ENCODE data around the gene C1orf94. TPM values are rescaled to one million over a fixed set of nuclear protein-coding genes. Genes with fewer than 3 reads are reported as not detected.

C1orf94 gene
- total RNA-seq, 1 donor from 2014 or later: not detected

DNA sequence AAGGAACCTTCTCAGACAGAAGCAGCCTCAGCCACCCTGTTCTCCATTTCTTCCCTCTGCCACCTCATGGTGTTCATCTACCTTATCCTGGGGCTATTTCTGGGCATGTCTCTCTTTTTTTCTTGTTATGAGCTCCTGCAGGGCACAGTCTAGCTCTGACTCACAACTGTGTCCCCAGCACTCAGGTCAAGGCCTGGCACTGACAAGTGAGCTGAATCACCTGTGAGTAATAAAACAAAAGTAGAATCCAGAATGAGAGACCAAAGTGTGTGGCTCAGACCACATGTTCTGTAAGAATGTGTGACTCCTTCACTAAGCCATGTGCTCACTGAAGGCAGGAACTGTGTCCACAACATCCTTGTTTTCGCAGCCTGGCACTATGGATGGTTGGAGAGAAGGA is 23.2 kb downstream of the C1orf94 start:
- no peak overlapping the region for H3K4me3 ChIP-seq
- no peaks in the 10 kb centered on the region for H3K4me1 ChIP-seq
- intact Hi-C loops (cut with DNase I): no loop called here
- DNase-seq (no peak), ATAC-seq (no peak)
- H3K27ac ChIP-seq: no peak overlapping the region
- H3K36me3 ChIP-seq: no peaks in the 10 kb centered on the region
- H3K9me3 ChIP-seq: no peaks in the 10 kb centered on the region
- TF ChIP-seq, protein P1, sequence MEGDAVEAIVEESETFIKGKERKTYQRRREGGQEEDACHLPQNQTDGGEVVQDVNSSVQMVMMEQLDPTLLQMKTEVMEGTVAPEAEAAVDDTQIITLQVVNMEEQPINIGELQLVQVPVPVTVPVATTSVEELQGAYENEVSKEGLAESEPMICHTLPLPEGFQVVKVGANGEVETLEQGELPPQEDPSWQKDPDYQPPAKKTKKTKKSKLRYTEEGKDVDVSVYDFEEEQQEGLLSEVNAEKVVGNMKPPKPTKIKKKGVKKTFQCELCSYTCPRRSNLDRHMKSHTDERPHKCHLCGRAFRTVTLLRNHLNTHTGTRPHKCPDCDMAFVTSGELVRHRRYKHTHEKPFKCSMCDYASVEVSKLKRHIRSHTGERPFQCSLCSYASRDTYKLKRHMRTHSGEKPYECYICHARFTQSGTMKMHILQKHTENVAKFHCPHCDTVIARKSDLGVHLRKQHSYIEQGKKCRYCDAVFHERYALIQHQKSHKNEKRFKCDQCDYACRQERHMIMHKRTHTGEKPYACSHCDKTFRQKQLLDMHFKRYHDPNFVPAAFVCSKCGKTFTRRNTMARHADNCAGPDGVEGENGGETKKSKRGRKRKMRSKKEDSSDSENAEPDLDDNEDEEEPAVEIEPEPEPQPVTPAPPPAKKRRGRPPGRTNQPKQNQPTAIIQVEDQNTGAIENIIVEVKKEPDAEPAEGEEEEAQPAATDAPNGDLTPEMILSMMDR (IDR thresholded peaks at IDR 0.05): no peak
- H3K27me3 ChIP-seq: no peaks in the 10 kb centered on the region

GRCh38 chr1:34212673-34213072 is 36.0 kb downstream of the C1orf94 start:
- Histone ChIP-seq H3K27ac (no peak overlapping the region), H3K9me3 (no peaks in the 10 kb centered on the region), H3K36me3 (no peaks in the 10 kb centered on the region), H3K4me3 (no peak overlapping the region), H3K4me1 (no peaks in the 10 kb centered on the region), H3K27me3 (no peaks in the 10 kb centered on the region)
- ATAC-seq (no peak), DNase-seq (no peak)
- TF ChIP-seq, protein P1 (IDR thresholded peaks at IDR 0.05): no peak
- intact Hi-C loops (cut with DNase I): no loop called here

- no peaks in the 10 kb centered on the region for H3K27me3 ChIP-seq
- TF ChIP-seq, protein P1 (IDR thresholded peaks at IDR 0.05): no peak
- H3K4me3 ChIP-seq: no peak overlapping the region
- ATAC-seq: no peak
- intact Hi-C loops (cut with DNase I): no loop called here
- H3K9me3 ChIP-seq: no peaks in the 10 kb centered on the region
- DNase-seq: no peak
- H3K36me3 ChIP-seq: no peaks in the 10 kb centered on the region
- no peaks in the 10 kb centered on the region for H3K4me1 ChIP-seq
- H3K27ac ChIP-seq: no peak overlapping the region
These were observed 37.2 kb downstream of the C1orf94 start for GRCh38 chr1:34213956-34214355.

- H3K36me3 ChIP-seq: no peaks in the 10 kb centered on the region
- ATAC-seq: no peak
- DNase-seq: no peak
- H3K9me3 ChIP-seq: no peaks in the 10 kb centered on the region
- intact Hi-C loops (cut with DNase I): no loop called here
- TF ChIP-seq, protein P1 (IDR thresholded peaks at IDR 0.05): no peak
- H3K4me1 ChIP-seq: no peaks in the 10 kb centered on the region
- H3K27me3 ChIP-seq: no peaks in the 10 kb centered on the region
- H3K4me3 ChIP-seq: no peak overlapping the region
- no peak overlapping the region for H3K27ac ChIP-seq
These were observed 54.7 kb downstream of the C1orf94 start for GRCh38 chr1:34231441-34231840.

DNA sequence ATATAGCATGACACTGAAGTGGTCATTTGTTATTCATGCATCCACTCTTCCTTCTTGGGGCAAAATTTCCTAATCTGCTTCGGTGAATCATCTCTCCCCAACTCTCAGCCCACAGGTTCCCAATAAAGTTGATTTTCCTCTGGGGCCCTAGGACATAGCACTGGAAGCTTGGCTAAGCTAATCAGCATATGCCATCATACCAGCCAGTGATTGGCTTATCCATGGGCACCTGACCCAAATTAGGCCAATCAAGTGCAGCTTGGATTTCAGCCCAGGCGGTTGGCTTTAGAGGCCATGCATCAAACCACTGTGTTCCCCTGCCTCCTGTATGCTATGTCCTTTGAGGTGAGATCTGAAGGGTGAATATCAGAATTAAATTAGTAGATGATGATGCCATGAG is 58.9 kb downstream of the C1orf94 start:
- TF ChIP-seq, protein P1 (IDR thresholded peaks at IDR 0.05): no peak
- Histone ChIP-seq H3K4me1 (no peaks in the 10 kb centered on the region), H3K27ac (no peak overlapping the region), H3K4me3 (no peak overlapping the region), H3K27me3 (no peaks in the 10 kb centered on the region), H3K36me3 (no peaks in the 10 kb centered on the region), H3K9me3 (no peaks in the 10 kb centered on the region)
- DNase-seq (no peak), ATAC-seq (no peak)
- intact Hi-C loops (cut with DNase I): no loop called here

DNA sequence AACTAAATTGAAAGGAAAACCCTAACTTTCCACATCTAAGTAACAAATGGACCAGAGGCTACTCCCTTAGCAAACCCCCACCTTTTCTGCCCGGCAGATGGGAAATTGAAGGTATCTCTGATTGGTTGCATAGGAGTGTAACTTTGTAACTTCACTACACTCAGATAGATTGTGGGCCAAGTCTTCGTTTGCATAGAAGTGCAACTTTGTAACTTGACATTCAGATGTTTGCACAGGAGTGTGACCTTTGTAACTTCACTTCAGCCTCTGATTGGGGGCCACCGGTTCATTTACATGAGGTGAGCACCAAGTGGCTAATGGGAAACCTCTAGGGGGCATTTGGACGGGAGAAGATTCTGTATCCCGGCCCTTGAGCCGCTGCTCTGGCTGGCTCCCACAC is 59.4 kb downstream of the C1orf94 start:
- TF ChIP-seq, protein P1 (IDR thresholded peaks at IDR 0.05): no peak
- Histone ChIP-seq H3K27ac (no peak overlapping the region), H3K4me3 (no peak overlapping the region), H3K27me3 (no peaks in the 10 kb centered on the region), H3K36me3 (no peaks in the 10 kb centered on the region), H3K9me3 (no peaks in the 10 kb centered on the region), H3K4me1 (no peaks in the 10 kb centered on the region)
- DNase-seq (no peak), ATAC-seq (no peak)
- intact Hi-C loops (cut with DNase I): no loop called here

Measured in upper lobe of right lung (tissue), 1 donor.